ENCODE measurements around the gene MARK3. TPM values are rescaled to one million over a fixed set of nuclear protein-coding genes. Genes with fewer than 3 reads are reported as not detected.

The MARK3 gene
- total and polyA plus RNA-seq, 2 of the 4 experiments (the other 2 are of a cell fraction), result 78.5 to 80.5 TPM

DNA sequence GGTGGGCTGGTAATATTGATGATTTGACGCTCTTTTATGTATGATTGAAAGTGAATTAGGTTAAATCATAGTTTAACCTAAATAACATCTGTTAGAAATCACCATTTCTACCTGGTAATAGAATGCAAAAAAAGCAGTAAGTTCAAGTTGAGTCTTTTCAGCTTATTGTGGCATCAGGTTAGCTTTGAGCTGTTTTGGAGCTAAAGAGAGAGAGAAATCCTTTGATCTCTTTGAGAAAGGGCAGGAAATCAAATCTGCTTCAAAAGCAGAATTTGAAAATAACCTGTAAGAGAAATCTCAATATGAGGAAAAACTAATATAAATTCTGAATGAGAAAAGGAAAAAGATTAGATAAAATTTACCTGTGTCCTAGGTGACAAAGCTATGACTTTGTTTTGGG, 75.2 kb downstream of the MARK3 start:
- Histone ChIP-seq H2AK9ac (replicated peaks; ENCODE audit: low read depth, low read length, poor library complexity) (no peak overlapping the region), H3K79me1 (ENCODE audit: low read depth in 1 of 2, low read length in 2 of 2) (peaks cover 42 to 69% of the 10 kb centered on the region in 2 experiments), H3K9me1 (ENCODE audit: insufficient read depth, low read length) (peaks cover 5% of the 10 kb centered on the region), H2BK5ac (ENCODE audit: low read depth, low read length, poor library complexity, severe bottlenecking) (no peak overlapping the region), H2BK20ac (ENCODE audit: low read depth, low read length) (no peak overlapping the region), H3K23ac (ENCODE audit: low read depth, low read length) (no peak overlapping the region), H3K18ac (ENCODE audit: low read depth, low read length) (no peak overlapping the region), H2AFZ (replicated peaks; ENCODE audit: low read length, poor library complexity) (no peak overlapping the region), H3K56ac (ENCODE audit: extremely low read depth, insufficient read depth, low read length) (no peak overlapping the region), H4K8ac (ENCODE audit: low read depth in 2 of 2, low read length in 2 of 2) (no peak overlapping the region), H4K20me1 (ENCODE audit: insufficient read depth, low read length) (peaks cover 9% of the 10 kb centered on the region; the same call in 1 of the 2 replicates), H2BK120ac (ENCODE audit: low read depth, low read length) (no peak overlapping the region), H3K4me3 (ENCODE audit: insufficient read depth, low read depth, low read length) (no peak overlapping the region), H2BK15ac (ENCODE audit: low read depth, low read length) (no peak overlapping the region), H4K5ac (ENCODE audit: low read depth, low read length) (no peak overlapping the region), H3K14ac (replicated peaks; ENCODE audit: low read depth, low read length) (no peak overlapping the region), H3K4ac (ENCODE audit: low read depth, low read length) (no peak overlapping the region), H3K4me2 (ENCODE audit: low read depth, low read length) (no peak overlapping the region), H3K36me3 (ENCODE audit: control insufficient read depth, insufficient read depth, low read length) (peaks cover 26% of the 10 kb centered on the region), H2AK5ac (ENCODE audit: low read depth, low read length) (no peak overlapping the region), H3K4me1 (ENCODE audit: control insufficient read depth, insufficient read depth, low read length) (peaks cover 5% of the 10 kb centered on the region), H3K27me3 (ENCODE audit: control insufficient read depth, insufficient read depth, low read length) (no peaks in the 10 kb centered on the region), H3K9me3 (ENCODE audit: control insufficient read depth, insufficient read depth, low read length) (no peaks in the 10 kb centered on the region), H3K9ac (ENCODE audit: low read depth, low read length) (no peak overlapping the region), H4K91ac (ENCODE audit: insufficient read depth, low read depth, low read length) (no peak overlapping the region), H3K27ac (ENCODE audit: insufficient read depth, low read length) (no peak overlapping the region)
- DNase-seq (no peak), ATAC-seq (ENCODE audit: low read depth) (no peak)
- intact Hi-C loops (cut with micrococcal nuclease) (no loop called here), in situ Hi-C loops (cut with MboI; ENCODE audit: low sequenced_read_pairs) (no loop called here), dilution Hi-C loops (cut with HindIII; ENCODE audit: low sequenced_read_pairs, unreplicated experiment) (no loop called here)
- no TSS peak for BruUV-seq (replicated peaks)
- ChIA-PET CTCF (interaction anchor here (0.6 to 1.6 kb wide), 3 partner anchors 16 to 70 kb away, joined by 3 to 7 read pairs (median 5); no protein-coding TSS in a partner anchor), POLR2A (ENCODE audit: unreplicated experiment) (no interaction called here)
- no CpG with 5 or more reads among the region's 1 CpG for WGBS, 2 experiments (ENCODE audit: extremely low coverage in 2 of 2, insufficient read length in 1 of 2)
- TF ChIP-seq CHD1 (IDR thresholded peaks at IDR 0.05; ENCODE audit: low read depth, low read length) (no peak), CEBPB (IDR thresholded peaks at IDR 0.05; ENCODE audit: low read depth, low read length) (no peak), MAFK (IDR thresholded peaks at IDR 0.05; ENCODE audit: low read depth, low read length) (no peak), FOS (IDR thresholded peaks at IDR 0.05; ENCODE audit: low read depth, low read length) (no peak), SMC3 (IDR thresholded peaks at IDR 0.05; ENCODE audit: low read depth, low read length) (no peak), RAD21 (IDR thresholded peaks at IDR 0.05; ENCODE audit: low read length) (no peak)
- TF ChIP-seq, protein P1, sequence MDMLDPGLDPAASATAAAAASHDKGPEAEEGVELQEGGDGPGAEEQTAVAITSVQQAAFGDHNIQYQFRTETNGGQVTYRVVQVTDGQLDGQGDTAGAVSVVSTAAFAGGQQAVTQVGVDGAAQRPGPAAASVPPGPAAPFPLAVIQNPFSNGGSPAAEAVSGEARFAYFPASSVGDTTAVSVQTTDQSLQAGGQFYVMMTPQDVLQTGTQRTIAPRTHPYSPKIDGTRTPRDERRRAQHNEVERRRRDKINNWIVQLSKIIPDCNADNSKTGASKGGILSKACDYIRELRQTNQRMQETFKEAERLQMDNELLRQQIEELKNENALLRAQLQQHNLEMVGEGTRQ (IDR thresholded peaks at IDR 0.05; ENCODE audit: low read depth, low read length), result no peak
- TF ChIP-seq, protein P2, sequence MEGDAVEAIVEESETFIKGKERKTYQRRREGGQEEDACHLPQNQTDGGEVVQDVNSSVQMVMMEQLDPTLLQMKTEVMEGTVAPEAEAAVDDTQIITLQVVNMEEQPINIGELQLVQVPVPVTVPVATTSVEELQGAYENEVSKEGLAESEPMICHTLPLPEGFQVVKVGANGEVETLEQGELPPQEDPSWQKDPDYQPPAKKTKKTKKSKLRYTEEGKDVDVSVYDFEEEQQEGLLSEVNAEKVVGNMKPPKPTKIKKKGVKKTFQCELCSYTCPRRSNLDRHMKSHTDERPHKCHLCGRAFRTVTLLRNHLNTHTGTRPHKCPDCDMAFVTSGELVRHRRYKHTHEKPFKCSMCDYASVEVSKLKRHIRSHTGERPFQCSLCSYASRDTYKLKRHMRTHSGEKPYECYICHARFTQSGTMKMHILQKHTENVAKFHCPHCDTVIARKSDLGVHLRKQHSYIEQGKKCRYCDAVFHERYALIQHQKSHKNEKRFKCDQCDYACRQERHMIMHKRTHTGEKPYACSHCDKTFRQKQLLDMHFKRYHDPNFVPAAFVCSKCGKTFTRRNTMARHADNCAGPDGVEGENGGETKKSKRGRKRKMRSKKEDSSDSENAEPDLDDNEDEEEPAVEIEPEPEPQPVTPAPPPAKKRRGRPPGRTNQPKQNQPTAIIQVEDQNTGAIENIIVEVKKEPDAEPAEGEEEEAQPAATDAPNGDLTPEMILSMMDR (conservative IDR thresholded peaks at IDR 0.05; ENCODE audit: low read depth, low read length), result no peak

All from IMR-90 (cell line).